ENCODE measurements around the gene SPEF1.
"Not testable (repeated sequence)": the region's sequence is repeated elsewhere in the genome, so short reads cannot be mapped to it uniquely, and the experiment has no call there.

SPEF1 gene

GRCh38 chr20:3804781-3805180 is 23.5 kb upstream of the SPEF1 start:
- DNase-seq: no peak

DNA sequence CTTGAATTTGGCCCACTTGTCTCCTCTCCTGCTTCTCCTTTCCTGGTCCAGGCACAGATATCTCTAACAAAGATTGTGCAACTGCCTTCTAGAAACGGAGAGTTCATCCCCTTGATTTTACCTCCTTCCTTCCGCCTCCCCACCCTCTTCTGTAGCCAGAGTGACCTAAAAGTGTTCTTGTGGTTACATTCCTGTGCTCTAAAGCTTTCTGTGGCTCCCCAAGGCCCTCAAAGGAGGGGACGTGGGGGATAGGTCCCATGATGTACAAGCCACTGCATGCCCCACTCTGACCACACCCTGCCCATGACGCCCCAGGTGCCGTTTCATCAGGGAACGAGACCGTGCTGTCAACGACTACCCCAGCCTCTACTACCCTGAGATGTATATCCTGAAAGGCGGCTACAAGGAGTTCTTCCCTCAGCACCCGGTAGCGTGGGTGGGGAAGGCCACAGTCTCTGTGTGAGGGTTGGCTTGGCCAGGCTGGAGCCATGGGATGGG is 23.1 kb upstream of the SPEF1 start:
- no peak for DNase-seq

DNA sequence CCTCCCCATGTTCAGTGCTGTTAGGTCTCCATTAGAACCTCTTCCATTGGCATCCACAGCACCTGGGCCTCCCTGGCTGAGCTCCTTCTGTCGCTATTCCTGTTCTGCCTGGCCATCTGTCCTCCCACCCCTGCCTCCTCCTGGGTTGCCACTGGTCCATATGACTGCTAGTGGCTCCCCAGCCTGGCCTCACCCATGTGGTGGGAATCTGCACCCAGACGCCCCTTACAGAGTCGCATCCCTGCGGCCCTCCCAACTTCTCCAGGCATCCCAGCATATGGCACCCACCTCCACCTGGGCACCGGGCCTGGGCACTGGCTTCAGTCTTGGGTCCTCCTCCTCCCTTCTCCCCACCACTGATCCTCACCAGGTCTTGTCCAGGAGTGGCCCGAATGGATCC is 22.6 kb upstream of the SPEF1 start:
- DNase-seq: no peak

- no peak for DNase-seq
Measured at GRCh38 chr20:3803289-3803688, 22.0 kb upstream of the SPEF1 start.

DNA sequence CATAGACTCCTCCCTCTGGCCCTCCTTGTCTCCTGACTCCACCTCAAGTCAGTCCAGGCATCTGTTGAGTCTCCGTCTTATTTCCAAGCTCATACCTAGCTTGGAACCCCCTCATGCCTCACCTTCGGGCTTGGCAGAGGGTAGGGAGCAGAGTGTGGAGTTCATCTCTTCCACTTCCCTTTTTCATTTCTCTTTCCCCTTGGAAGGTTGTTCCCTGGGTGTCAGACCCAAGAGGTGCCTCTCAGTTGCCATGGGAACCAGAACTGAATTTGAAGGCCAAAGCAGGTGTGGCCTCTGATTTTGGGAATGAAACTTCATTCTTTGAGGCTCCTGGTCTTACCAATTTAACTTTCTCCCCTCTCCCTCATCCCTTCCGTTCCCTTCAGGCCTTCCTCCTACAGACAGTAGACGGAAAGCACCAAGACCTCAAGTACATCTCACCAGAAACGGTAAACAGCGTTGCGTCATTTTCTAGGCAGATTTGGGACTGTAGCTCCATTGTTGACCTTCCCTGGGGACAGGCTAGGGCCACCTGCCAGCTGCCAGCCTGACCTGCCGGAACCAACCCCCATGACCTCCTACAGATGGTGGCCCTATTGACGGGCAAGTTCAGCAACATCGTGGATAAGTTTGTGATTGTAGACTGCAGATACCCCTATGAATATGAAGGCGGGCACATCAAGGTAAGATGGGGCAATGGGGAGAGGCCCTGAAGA is 21.4 kb upstream of the SPEF1 start:
- no peak for DNase-seq

- no peak for DNase-seq
Measured at GRCh38 chr20:3801846-3802245, 20.6 kb upstream of the SPEF1 start.

DNA sequence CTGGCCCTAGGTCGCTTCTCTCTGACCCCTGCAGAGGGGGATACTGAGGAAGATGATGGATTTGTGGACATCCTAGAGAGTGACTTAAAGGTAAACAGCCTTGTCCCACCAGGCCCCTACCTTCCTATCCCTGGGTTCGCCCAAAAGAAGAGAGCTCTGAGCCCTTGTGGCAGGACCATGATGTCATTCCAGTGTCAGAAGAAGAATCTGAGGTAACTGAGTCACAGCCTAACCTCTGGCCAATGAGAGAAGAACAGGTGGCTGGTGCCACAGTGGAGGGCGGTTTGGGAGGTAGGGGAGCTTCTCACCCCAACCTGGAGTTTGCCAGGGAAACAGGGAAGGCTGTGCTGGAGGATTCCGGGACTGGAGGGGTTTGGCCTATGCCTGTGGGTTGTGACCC is 20.1 kb upstream of the SPEF1 start:
- DNase-seq: no peak

DNA sequence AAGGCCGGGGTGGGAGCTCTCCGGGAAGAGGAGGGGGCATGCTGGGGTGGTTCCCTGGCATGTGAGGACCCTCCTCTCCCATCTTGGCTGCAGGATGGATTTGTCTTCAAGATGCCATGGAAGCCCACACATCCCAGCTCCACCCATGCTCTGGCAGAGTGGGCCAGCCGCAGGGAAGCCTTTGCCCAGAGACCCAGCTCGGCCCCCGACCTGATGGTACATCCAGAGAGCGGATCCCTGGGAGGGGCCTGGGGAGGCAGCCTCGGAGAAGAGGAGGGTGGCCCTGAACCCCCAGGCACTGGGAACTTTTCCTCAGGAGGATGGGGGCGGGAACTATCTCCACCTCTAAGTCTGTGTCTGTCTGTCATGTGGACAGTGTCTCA is 19.6 kb upstream of the SPEF1 start:
- DNase-seq: no peak

DNA sequence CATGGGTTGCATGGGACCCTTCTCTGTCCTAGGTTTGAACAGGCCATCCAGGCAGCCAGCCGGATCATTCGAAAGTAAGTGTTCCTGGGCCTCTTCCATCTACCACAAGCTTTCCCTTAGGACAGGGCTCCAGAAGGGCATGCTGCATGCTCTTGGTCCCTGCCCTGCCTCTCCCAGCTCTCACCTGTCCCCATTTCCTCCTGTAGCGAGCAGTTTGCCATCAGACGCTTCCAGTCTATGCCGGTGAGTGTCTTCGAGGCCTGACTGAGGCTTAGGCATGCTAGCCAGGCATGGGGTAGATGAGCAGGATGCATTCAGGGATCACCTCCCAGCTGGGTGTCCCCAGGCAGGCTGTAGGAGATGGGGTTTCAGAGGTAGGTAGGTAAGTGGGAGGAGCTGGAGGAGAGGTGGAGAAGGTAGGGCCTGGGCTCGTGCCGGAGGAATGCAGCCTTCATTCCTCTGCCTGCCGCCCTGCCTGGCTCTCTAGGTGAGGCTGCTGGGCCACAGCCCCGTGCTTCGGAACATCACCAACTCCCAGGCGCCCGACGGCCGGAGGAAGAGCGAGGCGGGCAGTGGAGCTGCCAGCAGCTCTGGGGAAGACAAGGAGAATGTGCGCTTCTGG is 19.1 kb upstream of the SPEF1 start:
- DNase-seq: no peak

GRCh38 chr20:3798908-3799248 is 17.6 kb upstream of the SPEF1 start:
- no peak for DNase-seq

- DNase-seq: no peak
Measured at GRCh38 chr20:3798373-3798768, 17.1 kb upstream of the SPEF1 start.

- DNase-seq: peak; percentile 79
Measured at GRCh38 chr20:3797592-3798372, 16.5 kb upstream of the SPEF1 start.

DNA sequence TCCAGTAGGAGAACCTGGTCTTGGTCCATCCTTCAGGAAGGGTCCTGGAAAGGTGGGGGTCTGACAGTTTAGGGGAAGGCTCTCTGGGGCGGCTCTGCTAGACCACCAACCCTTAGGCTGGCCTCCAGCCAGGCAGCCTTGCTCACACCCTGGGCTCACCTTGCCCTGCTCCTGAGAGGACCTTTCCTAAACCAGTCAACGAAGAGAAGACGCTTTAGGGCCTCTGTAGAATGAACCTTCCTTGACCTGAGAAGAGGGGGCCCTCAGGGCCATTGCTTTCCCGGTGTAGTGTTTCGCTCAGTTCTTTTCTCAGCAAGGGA is 15.9 kb upstream of the SPEF1 start:
- DNase-seq: peak; percentile 53

- DNase-seq: peak; percentile 33
Measured at GRCh38 chr20:3796477-3797225, 15.4 kb upstream of the SPEF1 start.

DNA sequence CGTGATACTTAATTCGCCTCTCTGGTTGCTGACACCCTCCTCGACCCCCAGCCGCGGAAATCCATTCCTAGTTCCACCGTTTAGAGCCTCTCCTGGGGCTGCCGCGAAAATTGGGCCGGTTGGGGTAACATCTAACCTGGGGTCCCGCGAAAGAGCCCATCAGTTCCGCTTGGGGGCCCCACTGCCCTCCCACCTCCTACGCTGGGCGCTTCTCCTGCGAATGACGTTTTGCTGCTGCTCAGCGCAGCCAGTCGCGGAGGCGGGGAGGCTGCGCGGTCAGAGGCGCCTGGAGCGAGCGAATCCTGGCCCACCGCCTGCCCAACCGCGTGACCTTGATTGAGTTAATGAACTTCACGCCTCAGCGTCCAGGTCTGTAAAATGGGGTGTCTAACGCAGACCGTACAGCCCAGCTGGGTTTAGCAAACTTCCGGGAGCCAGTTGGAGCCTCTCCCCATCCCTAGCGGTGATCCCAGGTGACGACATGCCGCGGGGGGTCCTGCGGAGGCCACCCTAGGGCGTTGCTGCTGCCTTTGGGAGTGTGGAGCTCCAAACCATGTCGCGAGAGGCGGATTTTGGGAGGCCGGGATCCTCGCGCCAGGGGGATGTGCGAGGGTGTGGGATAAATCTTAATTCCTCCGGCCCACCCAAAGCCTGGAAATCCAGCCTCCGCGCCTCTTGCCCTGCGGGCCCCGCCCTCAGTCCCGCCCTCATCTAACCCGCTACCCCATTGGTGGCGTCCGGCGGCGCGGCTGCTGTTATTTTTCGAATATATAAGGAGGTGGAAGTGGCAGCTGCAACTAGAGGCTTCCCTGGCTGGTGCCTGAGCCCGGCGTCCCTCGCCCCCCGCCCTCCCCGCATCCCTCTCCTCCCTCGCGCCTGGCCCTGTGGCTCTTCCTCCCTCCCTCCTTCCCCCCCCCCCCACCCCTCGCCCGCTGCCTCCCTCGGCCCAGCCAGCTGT is 14.5 kb upstream of the SPEF1 start, which contains the start of gene CDC25B:
Gene CDC25B, plus strand, starts transcription at position 800 of the 958 bp plus-strand sequence. CDS start 222 bp downstream, outside the sequence.
- peak; percentile 96 for DNase-seq

GRCh38 chr20:3794701-3795420 is 13.6 kb upstream of the SPEF1 start:
- DNase-seq: no peak

GRCh38 chr20:3794168-3794567 is 12.9 kb upstream of the SPEF1 start:
- not testable (repeated sequence) for DNase-seq

GRCh38 chr20:3789201-3789600 is 8.0 kb upstream of the SPEF1 start:
- not testable (repeated sequence) for DNase-seq

GRCh38 chr20:3788685-3789155 is 7.5 kb upstream of the SPEF1 start:
- no peak for DNase-seq

GRCh38 chr20:3787324-3788014 is 6.2 kb upstream of the SPEF1 start:
- DNase-seq: no peak
